Adrenal gland (tissue), 5 donors: Measurements from ENCODE around the gene TROAP.

Source experiments
- POLR2A ChIP-seq, 2 donors: fragments of 450-650 bp; IDR thresholded peaks; one replicate each; pipeline ENCODE4 v1.6.1; 2017; ENCODE audit warnings: antibody characterized with exemption in 2 of 2, mild to moderate bottlenecking in 2 of 2, moderate library complexity in 1 of 2
- TF ChIP-seq, protein P1 (sequence below), 6 experiments: fragments of 450-650 bp in 4 of 6; fragments of 200-600 bp in 2 of 6; sonication (generic) in 1 of 6; IDR thresholded peaks; 1 replicate in 5 of 6; 2 replicates in 1 of 6; pipeline versions ENCODE4 v1.5.1 to v1.8.0; 2016 to 2021; ENCODE audit warnings: antibody characterized with exemption in 6 of 6, mild to moderate bottlenecking in 2 of 6, moderate library complexity in 1 of 6
- donor health status: DM: no; HTN: no; CAD: no.

DNA sequence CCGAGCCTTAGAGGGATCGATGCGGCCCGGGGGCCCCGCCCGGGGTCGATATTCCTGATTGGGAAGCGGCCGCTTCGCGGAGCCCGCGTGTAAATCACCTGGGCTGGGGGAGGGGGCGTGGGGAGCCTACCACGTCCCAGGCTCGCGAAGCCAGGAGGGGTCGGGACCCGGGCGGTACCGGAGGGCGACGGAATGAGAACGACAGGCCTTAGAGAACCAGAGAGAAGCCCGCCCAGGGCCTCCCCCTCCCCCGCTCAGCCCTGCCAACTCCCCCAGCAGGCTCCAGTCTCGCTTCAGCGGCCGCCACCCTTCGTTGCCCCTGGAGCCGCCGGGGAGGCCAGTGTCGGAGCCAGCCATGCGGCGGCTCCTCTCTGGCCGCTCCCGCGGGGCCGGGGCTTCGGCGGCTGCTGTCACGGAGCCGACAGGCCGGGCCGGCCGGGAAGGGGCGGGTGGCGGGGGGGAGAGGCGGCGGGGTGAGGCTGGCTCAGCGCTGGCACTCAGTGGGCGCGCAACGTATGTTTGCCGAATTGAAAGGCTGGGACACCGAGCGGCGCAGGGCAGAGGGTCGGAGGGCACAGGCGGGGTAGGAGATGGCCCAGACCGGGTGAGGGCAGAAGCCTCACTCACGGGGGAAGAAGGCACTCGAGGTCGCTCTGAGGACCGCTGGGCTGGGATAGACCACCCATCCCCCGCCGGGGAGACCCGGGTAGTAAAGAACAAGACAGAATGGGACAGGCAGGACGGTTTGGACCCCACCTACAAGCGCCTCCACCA, 22.2 kb downstream of the TROAP start:
- TF ChIP-seq POLR2A (IDR thresholded peaks at IDR 0.05), result no peak
- TF ChIP-seq, protein P1, sequence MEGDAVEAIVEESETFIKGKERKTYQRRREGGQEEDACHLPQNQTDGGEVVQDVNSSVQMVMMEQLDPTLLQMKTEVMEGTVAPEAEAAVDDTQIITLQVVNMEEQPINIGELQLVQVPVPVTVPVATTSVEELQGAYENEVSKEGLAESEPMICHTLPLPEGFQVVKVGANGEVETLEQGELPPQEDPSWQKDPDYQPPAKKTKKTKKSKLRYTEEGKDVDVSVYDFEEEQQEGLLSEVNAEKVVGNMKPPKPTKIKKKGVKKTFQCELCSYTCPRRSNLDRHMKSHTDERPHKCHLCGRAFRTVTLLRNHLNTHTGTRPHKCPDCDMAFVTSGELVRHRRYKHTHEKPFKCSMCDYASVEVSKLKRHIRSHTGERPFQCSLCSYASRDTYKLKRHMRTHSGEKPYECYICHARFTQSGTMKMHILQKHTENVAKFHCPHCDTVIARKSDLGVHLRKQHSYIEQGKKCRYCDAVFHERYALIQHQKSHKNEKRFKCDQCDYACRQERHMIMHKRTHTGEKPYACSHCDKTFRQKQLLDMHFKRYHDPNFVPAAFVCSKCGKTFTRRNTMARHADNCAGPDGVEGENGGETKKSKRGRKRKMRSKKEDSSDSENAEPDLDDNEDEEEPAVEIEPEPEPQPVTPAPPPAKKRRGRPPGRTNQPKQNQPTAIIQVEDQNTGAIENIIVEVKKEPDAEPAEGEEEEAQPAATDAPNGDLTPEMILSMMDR (IDR thresholded peaks at IDR 0.05), result no peak
